Measurements from ENCODE around the gene DLX6.

Gene DLX6

GRCh38 chr7:97007583-97007861 is 2.2 kb downstream of the DLX6 start:
- H3K36me3 ChIP-seq (ENCODE audit: insufficient read depth, low read length), result no peaks in the 10 kb centered on the region
- no peaks in the 10 kb centered on the region for H4K20me1 ChIP-seq (ENCODE audit: insufficient read depth, low read length)
- H3K27me3 ChIP-seq (ENCODE audit: insufficient read depth, low read length, poor library complexity), result no peaks in the 10 kb centered on the region
- no peak for ATAC-seq (ENCODE audit: insufficient read depth, low read depth)
- no peaks in the 10 kb centered on the region for H3K4me1 ChIP-seq (ENCODE audit: insufficient read depth, low read length)
- no peaks in the 10 kb centered on the region for H3K79me2 ChIP-seq (ENCODE audit: insufficient read depth, low read length)
- no peaks in the 10 kb centered on the region for H3K9me3 ChIP-seq (ENCODE audit: insufficient read depth, low read length, severe bottlenecking)
- no peak overlapping the region for H3K4me2 ChIP-seq (ENCODE audit: insufficient read depth, low read length)
- no peak for TF ChIP-seq EZH2 (IDR thresholded peaks at IDR 0.05; ENCODE audit: borderline replicate concordance, low read depth, low read length, severe bottlenecking)
- TF ChIP-seq, protein P1, sequence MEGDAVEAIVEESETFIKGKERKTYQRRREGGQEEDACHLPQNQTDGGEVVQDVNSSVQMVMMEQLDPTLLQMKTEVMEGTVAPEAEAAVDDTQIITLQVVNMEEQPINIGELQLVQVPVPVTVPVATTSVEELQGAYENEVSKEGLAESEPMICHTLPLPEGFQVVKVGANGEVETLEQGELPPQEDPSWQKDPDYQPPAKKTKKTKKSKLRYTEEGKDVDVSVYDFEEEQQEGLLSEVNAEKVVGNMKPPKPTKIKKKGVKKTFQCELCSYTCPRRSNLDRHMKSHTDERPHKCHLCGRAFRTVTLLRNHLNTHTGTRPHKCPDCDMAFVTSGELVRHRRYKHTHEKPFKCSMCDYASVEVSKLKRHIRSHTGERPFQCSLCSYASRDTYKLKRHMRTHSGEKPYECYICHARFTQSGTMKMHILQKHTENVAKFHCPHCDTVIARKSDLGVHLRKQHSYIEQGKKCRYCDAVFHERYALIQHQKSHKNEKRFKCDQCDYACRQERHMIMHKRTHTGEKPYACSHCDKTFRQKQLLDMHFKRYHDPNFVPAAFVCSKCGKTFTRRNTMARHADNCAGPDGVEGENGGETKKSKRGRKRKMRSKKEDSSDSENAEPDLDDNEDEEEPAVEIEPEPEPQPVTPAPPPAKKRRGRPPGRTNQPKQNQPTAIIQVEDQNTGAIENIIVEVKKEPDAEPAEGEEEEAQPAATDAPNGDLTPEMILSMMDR (IDR thresholded peaks at IDR 0.05; ENCODE audit: borderline replicate concordance, extremely low read depth, low read length, poor library complexity, severe bottlenecking), result no peak
- no peak overlapping the region for H3K27ac ChIP-seq (ENCODE audit: low read length)
- DNase-seq, result no peak
- H3K9ac ChIP-seq (ENCODE audit: low read depth, low read length), result no peak overlapping the region
- no peak overlapping the region for H2AFZ ChIP-seq (ENCODE audit: low read depth, low read length)
- H3K4me3 ChIP-seq (ENCODE audit: low read depth in 1 of 2, low read length in 2 of 2), result no peak overlapping the region

GRCh38 chr7:97008275-97008917 is 3.0 kb downstream of the DLX6 start:
- no peak overlapping the region for H3K4me2 ChIP-seq (ENCODE audit: insufficient read depth, low read length)
- no peaks in the 10 kb centered on the region for H3K27me3 ChIP-seq (ENCODE audit: insufficient read depth, low read length, poor library complexity)
- ATAC-seq (ENCODE audit: insufficient read depth, low read depth), result no peak
- H3K27ac ChIP-seq (ENCODE audit: low read length), result no peak overlapping the region
- no peaks in the 10 kb centered on the region for H3K4me1 ChIP-seq (ENCODE audit: insufficient read depth, low read length)
- no peaks in the 10 kb centered on the region for H3K36me3 ChIP-seq (ENCODE audit: insufficient read depth, low read length)
- no peak overlapping the region for H3K4me3 ChIP-seq (ENCODE audit: low read depth in 1 of 2, low read length in 2 of 2)
- H3K79me2 ChIP-seq (ENCODE audit: insufficient read depth, low read length), result no peaks in the 10 kb centered on the region
- no peaks in the 10 kb centered on the region for H3K9me3 ChIP-seq (ENCODE audit: insufficient read depth, low read length, severe bottlenecking)
- H3K9ac ChIP-seq (ENCODE audit: low read depth, low read length), result no peak overlapping the region
- DNase-seq, result no peak
- no peak overlapping the region for H2AFZ ChIP-seq (ENCODE audit: low read depth, low read length)
- TF ChIP-seq EZH2 (IDR thresholded peaks at IDR 0.05; ENCODE audit: borderline replicate concordance, low read depth, low read length, severe bottlenecking), result no peak
- TF ChIP-seq, protein P1 (IDR thresholded peaks at IDR 0.05; ENCODE audit: borderline replicate concordance, extremely low read depth, low read length, poor library complexity, severe bottlenecking), result no peak
- H4K20me1 ChIP-seq (ENCODE audit: insufficient read depth, low read length), result no peaks in the 10 kb centered on the region

GRCh38 chr7:97009753-97010732 is 4.7 kb downstream of the DLX6 start:
- DNase-seq (no peak), ATAC-seq (ENCODE audit: insufficient read depth, low read depth) (no peak)
- no peak overlapping the region for H3K27ac ChIP-seq (ENCODE audit: low read length)
- no peaks in the 10 kb centered on the region for H3K9me3 ChIP-seq (ENCODE audit: insufficient read depth, low read length, severe bottlenecking)
- H3K27me3 ChIP-seq (ENCODE audit: insufficient read depth, low read length, poor library complexity), result peaks cover under 1% of the 10 kb centered on the region
- no peaks in the 10 kb centered on the region for H3K4me1 ChIP-seq (ENCODE audit: insufficient read depth, low read length)
- no peaks in the 10 kb centered on the region for H3K36me3 ChIP-seq (ENCODE audit: insufficient read depth, low read length)
- H3K79me2 ChIP-seq (ENCODE audit: insufficient read depth, low read length), result no peaks in the 10 kb centered on the region
- H3K4me3 ChIP-seq (ENCODE audit: low read depth in 1 of 2, low read length in 2 of 2), result no peak overlapping the region
- H4K20me1 ChIP-seq (ENCODE audit: insufficient read depth, low read length), result no peaks in the 10 kb centered on the region
- no peak for TF ChIP-seq EZH2 (IDR thresholded peaks at IDR 0.05; ENCODE audit: borderline replicate concordance, low read depth, low read length, severe bottlenecking)
- TF ChIP-seq, protein P1 (IDR thresholded peaks at IDR 0.05; ENCODE audit: borderline replicate concordance, extremely low read depth, low read length, poor library complexity, severe bottlenecking), result no peak
- H3K4me2 ChIP-seq (ENCODE audit: insufficient read depth, low read length), result no peak overlapping the region
- no peak overlapping the region for H3K9ac ChIP-seq (ENCODE audit: low read depth, low read length)
- no peak overlapping the region for H2AFZ ChIP-seq (ENCODE audit: low read depth, low read length)

All from DND-41 (cell line).